HG03565 (cell line): ENCODE measurements around the gene TMPO.
"Not testable (repeated sequence)": the region's sequence is repeated elsewhere in the genome, so short reads cannot be mapped to it uniquely, and the experiment has no call there.

ENCODE experiments used
- ATAC-seq: cut with Tn5 transposase; IDR thresholded peaks from one replicate; pipeline ENCODE4 v1.9.1; 2021; ENCODE audit warnings: mild to moderate bottlenecking, moderate library complexity; ENCODE audit not compliant: unreplicated experiment

The TMPO gene

GRCh38 chr12:98515287-98516110 lies at the start of gene TMPO:
TMPO (plus strand) TSS chr12:98515590; CDS start chr12:98515868, 278 bp downstream.
- peak; percentile 76 for ATAC-seq

GRCh38 chr12:98465950-98466602 lies 49.3 kb upstream of the TMPO start:
- no peak for ATAC-seq

GRCh38 chr12:98466640-98467400 lies 48.6 kb upstream of the TMPO start:
- peak; percentile 29 for ATAC-seq

- peak; percentile 39 for ATAC-seq
Observed at GRCh38 chr12:98469109-98469508, 46.3 kb upstream of the TMPO start.

- peak; percentile 48 for ATAC-seq
Observed at GRCh38 chr12:98470469-98471082, 44.8 kb upstream of the TMPO start.

- ATAC-seq: peak; percentile 12
Observed at GRCh38 chr12:98471085-98471484, 44.3 kb upstream of the TMPO start.

GRCh38 chr12:98475565-98475908 lies 39.9 kb upstream of the TMPO start:
- ATAC-seq: no peak

GRCh38 chr12:98478606-98479005 lies 36.8 kb upstream of the TMPO start:
- ATAC-seq: no peak

GRCh38 chr12:98483621-98484503 lies 31.5 kb upstream of the TMPO start:
- no peak for ATAC-seq

- ATAC-seq: no peak
Observed at GRCh38 chr12:98485792-98486340, 29.5 kb upstream of the TMPO start.

GRCh38 chr12:98488416-98488815 lies 27.0 kb upstream of the TMPO start:
- not testable (repeated sequence) for ATAC-seq

GRCh38 chr12:98489176-98489575 lies 26.2 kb upstream of the TMPO start:
- ATAC-seq: no peak

GRCh38 chr12:98490501-98491453 lies 24.6 kb upstream of the TMPO start:
- ATAC-seq: peak; percentile 81

GRCh38 chr12:98492580-98493140 lies 22.7 kb upstream of the TMPO start:
- ATAC-seq: no peak

- ATAC-seq: not testable (repeated sequence)
Observed at GRCh38 chr12:98501266-98501629, 14.1 kb upstream of the TMPO start.

GRCh38 chr12:98503342-98503591 lies 12.1 kb upstream of the TMPO start:
- ATAC-seq: peak; percentile 58

GRCh38 chr12:98503592-98504367 lies 11.6 kb upstream of the TMPO start:
- peak; percentile 47 for ATAC-seq

GRCh38 chr12:98504368-98504617 lies 11.1 kb upstream of the TMPO start:
- peak; percentile 7 for ATAC-seq
